ENCODE data around the gene MAP7D1.

The MAP7D1 gene

DNA sequence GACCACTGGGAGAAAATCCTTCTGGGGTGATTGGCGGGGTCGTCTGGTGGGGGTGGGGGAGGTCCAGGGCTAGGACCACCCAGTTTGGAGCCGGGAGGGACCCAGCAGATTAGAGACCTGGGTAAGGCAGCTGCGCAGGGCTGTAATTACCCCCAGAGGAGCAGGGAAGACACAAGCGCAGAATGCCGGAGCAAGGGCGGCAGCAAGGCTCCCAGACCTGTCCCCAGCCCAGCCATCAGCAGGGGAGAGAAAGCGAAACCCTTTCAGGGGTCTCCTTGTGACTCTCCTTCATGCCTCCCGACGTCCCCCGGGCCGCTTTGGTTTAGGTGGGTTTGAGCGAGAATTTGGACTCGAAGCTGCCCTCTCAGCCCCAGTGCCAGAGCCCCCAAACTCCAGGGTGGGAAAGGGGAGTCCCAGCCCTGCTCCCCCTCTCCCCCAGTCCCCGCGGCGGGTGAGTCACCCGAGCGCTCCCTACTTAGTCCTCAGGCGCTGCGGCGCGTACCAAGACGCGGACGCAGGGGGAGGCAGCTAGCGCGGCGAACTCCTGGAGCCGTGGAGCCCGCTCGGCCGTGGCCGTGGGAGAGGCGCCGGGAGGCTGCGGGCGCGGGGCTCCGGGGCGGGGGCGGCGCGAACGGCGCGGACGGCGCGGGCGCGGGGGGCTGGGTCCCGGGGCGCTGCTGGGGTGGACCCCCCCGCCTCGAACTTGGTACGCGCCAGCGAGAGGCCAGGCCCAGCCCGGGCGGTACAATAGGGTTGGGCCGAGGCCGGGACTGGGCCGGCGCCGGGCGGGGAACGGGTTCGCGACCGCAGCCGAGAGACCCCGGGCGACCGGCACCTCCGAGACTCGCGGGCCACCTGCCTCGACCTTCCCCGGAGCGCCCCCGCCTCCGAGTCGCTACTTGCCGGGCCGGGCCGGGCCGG is at the start of gene MAP7D1:
TSS of gene MAP7D1 (plus strand) at position 753 of the 921 bp plus-strand sequence. CDS start 258 bp downstream, outside the sequence.
- DNase-seq: peak; percentile 5

DNA sequence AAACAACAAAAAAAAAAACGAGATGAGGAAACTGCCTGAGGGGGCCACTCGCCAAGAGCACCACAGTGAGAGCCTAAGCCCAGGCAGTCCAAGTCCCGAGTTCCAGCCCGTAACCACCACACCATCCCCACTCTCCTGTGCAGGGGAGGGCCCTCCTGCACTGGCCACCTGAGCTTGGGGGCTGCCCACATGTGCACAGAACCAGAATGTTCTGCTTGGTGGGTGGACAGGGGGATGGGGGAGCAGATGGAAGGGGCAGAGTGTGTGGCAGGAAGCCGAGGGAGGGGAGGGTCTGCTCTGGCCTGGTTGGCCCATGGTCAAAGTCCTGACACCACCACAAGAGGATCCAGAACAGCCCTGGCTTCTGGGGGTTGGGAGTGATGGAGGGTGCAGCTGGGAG is 49.7 kb upstream of the MAP7D1 start:
- DNase-seq: no peak

DNA sequence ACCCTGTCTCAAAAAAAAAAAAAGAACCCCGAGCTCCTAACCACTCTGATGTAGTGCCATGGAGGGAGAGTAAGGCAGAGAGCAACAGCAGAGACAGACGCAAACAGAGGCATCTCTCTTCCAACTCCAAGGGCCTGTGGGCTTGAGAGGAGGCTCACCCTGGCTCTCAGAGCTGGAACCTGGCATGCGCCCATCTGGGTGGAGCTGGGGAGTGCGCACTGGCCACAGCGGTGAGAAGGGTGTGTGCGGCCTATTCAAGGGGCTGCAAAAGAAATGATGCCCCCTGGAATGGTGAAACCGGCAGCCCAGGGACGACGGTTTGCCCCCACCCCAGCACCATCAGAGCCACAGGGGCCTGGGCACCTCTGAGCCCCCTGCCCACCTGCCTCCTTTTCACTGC is 48.6 kb upstream of the MAP7D1 start:
- DNase-seq: no peak

DNA sequence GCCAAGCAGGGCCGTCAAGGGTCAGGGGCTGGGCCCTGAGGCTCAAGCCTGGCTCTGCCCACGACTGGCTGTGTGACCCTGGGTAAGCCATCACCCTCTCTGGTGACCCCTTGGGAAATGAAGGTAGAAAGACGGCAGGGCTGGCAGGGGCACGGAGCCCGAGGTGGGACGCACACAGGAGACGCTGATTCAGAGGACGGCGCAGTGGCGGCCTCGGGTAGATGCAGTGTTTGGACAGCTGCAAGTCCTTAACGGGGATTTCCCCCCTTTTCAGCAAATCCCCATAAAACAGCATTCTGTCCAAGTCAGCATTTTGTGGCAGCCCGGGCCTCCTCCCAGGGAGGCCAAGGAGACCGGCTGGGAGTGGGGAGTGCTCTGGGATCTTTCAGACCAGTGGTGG is 47.6 kb upstream of the MAP7D1 start:
- no peak for DNase-seq

DNA sequence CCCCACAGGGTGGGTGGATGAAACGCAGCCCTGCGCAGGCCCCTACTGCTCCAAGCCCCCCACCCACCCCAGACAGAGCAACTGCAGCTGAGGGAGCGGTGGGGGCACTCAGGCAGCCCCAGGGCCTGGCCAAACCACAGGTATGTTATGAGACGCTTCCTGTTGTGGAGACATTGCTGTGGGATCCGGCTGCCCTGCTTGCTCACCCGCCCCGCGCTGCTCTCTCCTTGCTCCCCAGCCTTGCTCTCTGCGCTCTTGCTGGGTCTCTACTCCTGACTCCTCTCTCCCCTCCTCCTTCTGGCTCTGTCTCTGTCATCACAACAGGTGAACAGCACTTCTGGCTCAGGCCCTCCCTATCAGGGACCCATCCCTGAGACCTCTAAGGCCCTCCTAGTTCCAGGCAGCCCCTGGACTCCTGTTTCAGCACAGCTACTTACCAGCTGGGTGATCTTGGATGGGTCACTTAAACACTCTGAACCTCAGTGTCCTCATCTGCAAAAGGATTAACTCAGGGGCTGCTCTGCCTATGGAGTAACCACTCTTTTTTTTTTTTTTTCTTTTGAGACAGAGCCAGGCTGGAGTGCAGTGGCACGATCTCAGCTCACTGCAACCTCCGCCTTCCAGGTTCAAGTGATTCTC is 46.8 kb upstream of the MAP7D1 start:
- no peak for DNase-seq

DNA sequence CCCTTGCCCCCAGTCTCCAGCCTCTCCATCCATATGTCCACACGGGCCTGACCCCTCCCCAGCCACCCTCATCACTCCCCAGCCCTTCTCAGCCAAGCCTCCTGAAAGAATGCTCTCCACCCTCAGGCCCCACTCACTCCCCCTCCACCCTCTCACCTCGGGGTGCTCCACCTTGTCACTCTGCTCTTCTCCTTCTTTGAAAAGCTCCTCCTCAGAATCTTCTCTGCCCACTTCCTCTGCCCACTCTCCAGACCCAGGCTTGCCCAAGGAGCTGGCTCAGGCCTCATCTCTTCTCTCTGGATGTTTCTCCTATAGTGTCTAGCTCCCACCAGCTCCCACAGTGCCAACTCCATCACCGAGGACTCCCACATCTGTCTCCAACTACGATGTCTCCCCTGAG is 44.8 kb upstream of the MAP7D1 start:
- no peak for DNase-seq

DNA sequence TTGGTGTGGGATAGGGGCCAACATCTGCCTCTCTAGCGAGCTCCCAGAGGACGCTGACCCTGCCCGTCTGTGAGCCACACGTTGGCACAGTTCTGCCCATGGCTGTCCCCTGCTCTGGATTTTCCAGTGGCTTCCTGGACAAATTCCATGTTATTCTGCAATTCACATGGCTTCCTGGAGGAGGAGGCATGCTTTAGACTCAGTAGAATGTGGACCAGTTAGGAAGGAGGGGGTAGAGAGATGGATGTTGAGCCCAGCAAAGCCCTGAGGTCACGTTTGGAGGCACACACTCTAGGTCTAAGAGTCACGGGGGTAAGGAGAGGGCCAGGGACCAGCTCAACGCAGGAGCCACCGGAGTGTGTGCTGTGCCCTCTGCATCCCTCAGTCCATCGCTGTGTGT is 43.1 kb upstream of the MAP7D1 start:
- no peak for DNase-seq

DNA sequence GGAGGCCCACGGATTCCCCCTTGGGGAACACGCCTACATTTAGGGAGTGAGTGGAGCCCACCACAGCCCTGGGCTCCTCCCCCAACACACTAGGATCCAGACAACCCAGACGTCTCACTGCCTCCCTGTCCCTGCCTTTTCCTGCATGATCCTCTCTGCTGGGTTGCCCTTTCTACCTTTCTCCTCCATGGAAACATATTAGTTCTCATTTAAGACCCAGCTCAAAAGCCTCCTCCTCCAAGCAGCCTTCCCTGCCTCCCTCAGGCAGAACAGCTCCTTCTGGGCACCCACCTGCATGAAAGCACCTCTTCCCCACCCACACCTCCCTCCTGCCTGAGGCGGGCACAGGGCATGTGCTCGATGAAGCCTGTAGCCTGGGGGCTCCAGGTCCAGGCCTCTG is 41.6 kb upstream of the MAP7D1 start:
- no peak for DNase-seq

DNA sequence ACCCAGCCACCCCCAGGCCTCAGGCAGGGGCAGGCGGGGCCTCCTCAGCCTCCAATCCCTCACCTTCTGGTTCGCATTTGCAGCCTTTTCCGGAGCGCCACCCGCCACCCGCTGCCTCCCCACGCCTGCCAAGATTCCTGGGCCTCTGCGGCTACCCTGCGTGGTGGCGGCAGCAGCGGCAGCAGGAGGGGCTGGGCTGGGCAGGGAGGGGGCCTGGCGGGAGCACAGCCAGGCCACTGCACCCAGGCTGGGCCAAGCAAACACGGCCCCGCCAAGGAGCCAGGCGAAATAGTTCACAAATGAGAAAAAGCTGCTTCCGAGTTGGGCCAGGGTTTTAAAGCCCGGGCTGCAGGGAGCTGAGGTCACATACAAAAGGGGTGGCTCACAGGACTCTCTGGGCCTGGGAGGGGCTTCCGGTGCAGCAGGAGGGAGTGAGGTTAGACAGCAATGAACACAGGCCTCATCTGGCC is 40.7 kb upstream of the MAP7D1 start:
- no peak for DNase-seq

DNA sequence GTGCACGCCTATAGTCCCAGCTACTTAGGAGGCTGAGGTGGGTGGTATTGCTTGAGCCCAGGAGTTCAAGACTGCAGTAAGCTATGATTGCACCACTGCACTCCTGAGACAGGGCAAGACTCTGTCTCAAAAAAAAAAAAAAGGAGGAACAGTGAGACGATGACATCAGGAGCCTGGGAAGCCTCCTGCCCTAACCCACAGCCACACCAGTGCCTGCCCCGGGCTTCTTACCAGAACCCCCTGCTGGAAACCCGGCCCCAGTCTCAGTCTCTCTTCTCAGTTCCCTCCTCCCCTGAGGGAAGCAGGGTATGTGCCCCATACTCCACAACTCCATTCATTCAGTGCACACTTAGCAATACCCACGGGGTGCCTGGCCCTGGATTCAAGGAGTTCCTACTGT is 40.0 kb upstream of the MAP7D1 start:
- DNase-seq: no peak

DNA sequence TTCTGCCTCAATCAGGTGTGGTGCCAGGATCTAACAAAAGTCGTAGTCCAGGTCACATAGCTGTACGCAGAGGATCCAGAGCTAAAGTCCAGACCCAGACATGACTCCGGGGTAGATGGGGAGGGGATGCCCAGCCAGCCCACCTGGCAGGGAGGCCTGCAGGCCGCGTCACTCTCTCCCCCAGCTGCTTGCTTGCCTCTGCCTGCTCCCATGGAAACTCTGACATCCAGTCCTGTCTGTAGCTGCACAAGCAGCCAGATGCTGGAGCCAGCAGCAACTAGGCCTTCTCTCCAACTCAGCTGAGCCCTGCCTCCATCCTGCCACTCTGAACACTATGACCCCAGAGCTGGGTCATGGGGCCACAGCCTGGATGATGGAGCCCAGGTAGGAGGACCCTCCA is 39.1 kb upstream of the MAP7D1 start:
- DNase-seq: no peak

DNA sequence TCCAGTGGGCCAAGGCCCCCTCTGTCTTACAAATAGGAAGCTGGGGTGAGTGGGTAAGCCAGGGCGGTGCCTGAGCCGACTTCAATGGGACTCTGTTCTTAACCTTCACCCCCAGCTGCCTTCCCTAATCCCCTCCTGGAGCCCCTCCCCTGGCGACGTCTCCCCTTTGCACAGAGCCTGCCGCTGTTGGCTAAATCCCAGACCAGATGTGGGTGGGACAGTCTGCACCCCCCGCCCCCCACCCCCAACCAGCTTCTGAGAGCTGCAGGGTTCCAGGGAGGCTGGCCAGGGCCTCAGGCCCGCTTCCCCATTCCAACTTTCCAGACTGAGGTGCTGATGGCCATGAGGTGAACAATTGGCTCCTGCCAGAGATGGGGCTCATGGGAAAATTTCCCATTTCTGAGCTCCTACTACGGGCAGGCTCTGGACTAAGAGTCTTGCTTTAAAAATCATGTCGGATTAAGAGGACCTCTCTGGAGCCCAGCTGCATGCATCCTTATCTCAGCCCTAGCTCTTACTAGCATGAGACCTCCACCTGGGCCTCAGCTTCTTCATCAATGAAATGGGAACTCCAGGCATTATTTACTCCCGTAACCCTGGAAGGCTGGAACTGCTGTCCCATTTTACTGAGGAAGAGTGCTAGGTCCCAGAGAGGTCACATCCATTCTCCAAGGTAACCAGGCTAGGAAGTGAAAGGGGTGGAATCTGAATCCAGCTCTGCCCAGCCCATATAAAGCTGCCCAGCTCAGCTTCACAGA is 37.3 kb upstream of the MAP7D1 start:
- DNase-seq: no peak

DNA sequence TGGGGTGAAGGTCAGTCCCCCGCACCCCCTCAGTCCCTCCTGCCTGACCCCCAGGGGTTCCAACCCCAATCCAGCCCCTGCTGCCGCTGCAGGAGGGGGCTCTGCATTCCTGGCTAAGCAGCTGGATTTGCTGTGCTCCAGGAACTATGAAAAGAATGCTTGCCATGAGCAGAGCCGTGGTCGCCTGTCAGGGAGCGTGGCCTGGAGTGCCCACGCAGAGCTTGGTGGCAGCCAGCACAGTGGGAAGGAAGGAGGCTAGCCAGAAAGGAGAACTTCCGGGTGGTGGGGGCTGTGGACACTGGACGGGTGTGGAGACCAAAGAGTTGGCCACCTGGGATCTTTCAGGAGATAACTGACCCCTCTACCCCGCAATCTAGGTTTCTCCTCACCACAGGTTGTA is 36.5 kb upstream of the MAP7D1 start:
- no peak for DNase-seq

DNA sequence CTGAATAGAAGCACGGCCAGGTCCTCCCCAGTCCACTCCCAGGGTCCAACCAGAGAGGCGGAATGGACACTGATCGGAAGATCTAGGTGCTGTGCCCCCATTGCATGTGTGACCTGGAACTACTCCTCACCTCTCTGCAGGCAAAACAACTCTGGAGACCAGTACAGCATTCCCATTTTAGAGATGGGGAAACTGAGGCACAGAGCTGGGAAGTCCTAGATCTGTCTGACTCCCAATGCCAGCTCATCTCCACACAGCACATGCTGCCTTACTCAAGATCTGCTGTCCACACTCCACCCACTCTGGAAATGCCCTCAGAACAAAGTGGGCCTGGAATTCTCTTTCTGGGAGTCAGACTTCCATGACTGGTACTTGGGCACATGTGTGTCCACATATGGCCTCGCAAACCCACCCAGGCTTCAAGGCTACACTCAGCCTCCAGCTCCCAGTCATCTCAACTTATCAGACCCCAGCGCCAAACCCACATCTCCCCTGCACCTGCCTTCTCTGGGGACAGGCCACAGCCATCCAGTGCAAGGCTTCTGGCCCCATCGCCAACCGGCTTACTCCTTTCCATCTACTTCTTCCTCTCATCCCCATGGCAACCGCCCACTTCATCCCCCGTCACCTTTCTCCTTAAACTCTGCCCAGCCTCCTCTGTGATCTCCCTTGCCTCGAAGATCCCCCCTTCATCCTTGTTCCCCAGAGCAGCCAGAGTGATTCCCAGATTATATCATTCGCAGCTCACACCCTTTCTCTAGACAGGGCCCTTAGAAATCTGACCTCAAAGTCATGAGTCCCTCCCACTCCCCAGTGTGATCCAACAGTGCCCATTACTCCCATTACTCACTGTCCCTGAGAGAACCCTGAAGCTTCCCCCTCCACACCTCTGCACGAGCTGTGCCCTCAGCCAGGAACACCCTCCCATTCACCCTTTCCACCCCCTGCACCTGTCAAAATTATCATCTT is 33.6 kb upstream of the MAP7D1 start:
- DNase-seq: no peak

DNA sequence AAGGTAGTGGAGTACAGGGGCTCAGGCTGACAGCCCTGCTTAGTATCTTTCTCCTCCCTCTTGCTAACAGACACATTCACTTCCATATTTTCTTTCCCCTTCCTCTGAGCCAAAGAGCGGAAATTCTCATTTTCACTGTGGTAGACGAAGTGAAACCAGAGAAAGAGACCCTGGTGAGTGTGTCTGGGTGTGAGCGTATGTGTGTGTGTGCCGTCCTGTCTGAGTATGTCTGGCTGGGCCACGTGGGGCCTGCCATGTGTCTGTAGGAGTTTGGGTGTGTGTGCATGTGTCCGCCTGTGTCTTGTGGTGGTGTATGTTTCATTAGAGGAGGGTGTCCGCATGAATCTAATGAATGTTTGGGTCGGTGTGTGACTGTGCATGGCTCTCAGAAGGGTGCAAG is 32.6 kb upstream of the MAP7D1 start:
- no peak for DNase-seq

DNA sequence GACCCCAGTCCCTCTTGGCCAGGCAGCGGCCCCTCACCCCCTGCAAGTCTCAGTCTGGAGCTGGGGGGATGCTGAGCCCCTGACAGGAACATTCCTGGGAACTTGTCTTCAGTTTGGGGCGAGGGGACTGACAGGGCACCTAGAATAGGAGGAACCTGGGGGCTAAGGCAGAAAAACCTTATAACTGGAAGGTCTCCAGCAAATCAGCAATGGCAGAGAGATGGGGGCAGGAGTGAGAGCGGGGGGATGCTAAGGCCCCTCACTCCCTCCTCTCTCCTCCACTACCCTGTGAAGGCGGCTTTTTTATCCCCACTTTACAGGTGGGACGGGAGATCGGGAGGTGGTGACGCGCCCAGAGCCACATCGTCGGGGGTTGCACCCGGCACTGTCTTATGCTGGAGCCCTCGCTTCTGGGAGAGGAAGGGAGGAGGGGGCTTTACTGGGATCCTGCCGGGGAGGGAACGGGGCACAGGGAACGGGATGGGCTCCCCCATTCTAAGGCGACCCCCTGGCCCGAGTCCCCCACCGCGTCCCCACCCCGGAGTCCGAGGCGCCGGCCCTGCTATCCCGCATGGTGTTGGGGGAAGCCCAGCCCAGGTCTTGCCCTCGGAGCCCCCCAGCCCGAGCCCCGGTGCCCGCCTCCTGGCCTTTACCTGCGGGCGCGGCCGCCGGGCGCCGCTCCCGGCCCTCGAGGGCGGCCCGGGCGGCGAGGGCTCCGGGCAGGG is 31.4 kb upstream of the MAP7D1 start:
- DNase-seq: no peak

DNA sequence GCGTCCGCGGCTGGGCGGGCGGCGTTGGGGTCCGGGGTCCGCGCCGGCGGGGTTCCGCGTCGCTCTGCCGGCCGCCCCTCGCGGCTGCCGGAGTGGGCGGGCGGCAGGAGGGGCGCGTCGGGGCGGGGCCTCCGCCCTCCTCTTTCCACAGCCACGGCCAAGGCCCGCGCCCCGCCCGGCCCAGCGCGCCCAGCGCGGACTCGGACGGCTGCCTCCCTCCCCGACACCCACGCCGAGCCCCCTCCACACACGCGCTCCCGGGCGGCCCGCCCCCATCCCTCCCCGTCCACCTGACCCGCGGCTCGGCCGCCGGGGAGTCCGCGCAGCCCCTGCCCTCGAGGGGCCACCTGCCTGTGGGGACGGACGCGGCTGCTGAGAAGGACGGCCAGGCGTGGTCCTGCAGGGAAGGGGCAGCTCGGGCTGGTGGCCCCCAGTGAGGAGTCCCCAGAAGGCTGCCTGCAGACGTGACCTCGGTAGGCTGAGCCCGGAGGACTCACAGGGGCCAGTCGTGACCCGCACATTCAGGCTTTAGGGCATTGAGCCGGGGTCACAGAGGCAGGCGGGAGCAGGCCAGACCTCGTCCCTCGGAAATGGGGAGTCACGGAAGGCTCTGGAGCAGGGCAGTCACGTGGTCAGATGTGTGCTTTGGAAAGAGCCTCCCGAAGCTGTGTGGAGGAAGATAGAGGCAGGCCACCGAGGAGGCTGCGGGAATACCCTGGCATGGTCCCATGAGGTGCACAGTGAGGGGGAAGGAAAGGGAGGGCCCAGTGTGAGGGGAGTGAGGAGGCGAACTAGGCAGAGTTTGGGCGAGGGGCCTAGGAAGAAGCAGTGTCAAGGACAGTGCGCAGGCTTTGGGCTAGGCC is 30.6 kb upstream of the MAP7D1 start, which contains the start of gene COL8A2:
TSS of gene COL8A2 (minus strand) at position 94 of the 863 bp plus-strand sequence. CDS start 24,980 bp downstream, outside the sequence.
- no peak for DNase-seq

DNA sequence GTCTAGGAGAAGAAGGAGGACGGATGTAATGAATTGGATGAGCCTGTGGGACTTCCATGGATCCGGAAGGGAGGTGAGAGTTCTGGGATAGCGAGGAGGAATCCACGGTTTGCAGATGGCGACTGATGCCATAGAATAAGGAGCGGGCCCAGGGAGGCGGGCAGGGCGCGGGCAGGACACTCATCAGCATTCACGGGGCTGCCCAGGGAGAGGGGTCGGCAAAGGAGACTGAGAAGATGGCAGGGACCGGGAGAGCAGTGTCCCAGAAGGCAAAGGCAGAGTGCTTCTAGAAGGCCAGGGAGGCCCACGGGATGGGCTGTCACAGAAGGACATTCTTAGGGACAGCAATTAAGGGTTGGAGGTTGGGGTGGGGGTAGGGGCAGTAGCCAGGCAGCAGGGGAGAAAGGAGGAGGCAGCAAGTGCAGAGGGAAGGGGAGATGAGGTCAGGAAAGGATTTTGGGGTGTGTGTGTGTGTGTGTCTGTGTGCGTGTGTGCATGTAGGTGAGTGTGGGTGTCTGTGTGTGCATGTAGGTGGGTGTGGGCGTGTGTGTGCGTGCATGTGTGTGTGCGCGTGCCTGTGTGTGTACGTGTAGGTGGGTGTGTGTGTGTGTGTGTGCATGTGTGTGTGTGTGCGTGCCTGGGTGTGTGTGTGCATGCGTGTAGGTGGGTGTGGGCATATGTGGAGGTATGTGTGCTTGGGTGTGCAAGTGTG is 29.8 kb upstream of the MAP7D1 start:
- no peak for DNase-seq

DNA sequence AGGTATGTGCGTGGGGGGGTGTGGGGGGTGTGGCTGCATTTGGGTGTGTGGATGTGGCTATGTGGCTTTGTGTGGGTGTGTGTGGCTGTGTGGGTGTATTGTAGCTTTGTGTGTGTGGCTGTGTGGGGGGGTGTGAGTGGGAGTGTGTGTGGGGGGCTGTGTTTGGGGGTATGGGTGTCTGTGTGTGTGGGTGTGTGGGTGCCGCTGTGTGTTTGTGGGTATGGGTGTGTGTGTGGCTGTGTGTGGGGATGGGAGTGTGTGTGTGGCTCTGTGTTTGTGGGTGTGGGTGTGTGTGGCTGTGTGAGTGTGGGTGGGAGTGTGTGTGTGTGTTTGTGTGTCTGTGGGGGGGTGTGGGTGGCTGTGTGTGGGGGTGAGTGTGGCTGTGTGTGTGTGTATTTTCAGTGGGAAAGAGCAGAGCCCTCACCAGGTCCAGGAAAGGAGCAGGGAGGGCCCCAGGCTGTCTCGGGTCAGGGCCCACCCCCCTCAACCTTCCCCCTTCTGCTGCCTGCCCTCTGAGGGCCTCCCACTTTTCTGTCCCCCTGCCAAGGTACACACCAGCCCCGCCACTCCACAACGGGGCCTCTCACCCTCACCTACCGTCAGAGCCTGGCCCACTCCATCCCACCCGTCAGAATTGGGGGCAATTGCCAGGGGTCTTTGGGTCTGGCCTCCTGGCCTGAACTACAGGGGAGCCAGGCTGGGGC is 29.0 kb upstream of the MAP7D1 start:
- no peak for DNase-seq

Measured in NCI-H524 treated with DMSO at 0.1 percent for 48 hours (cell line).